ENCODE measurements around the gene CABLES2. TPM values are rescaled to one million over a fixed set of nuclear protein-coding genes. Genes with fewer than 3 reads are reported as not detected.

CABLES2 gene
- total and polyA plus RNA-seq, 9 of the 15 experiments (the other 6 are each of a cell fraction or from before 2014, with no cell fraction given) = 0.46 to 4.2 (median 1.6) TPM

DNA sequence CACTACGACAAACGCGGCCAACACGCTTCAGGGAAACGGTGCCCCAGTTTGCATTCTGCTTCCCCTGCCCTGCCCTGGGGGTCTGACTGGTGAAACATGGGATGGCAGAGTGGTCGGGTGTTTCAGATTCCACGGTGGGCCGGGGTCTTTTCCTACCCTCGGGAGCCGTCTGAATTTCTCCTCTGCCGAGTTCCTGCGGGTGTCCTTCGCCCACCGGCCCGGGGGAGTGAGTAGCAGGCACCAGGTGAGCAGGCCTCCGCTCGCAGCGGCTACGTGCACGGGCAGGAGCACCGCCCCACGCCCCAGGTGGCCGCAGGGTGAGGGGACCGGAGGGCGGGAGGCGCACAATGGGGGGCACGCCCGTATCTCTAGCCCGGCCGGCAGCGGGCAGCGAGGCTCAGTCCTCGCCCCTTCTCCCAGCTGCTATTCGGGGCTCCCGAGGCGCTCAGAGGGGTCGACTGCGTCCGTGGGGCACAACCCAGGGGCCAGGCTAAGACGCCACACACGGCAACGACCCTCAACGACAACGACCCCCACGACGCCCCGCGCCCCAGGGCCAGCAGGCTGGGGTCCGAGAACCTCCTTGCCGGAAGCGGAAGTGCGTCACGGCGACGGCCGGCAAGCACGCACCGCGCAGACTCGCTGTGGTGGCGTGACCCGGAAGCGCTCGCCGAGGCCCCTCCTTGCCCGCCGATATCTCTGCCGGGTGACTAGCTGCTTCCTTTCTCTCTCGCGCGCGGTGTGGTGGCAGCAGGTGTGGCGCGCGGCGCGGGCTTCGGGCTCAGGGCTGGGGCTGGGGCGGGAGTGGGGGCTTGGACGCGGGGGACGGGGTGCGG lies 20.5 kb downstream of the CABLES2 start, which contains the start of gene RPS21 (continued):
- TF ChIP-seq ASH1L (IDR thresholded peaks at IDR 0.05; ENCODE audit: borderline replicate concordance, low read depth, partially characterized antibody) (no peak), ZNF124 (CRISPR knock-in tag; IDR thresholded peaks at IDR 0.05) (no peak), ZNF699 (CRISPR knock-in tag; IDR thresholded peaks at IDR 0.05; ENCODE audit: insufficient replicate concordance) (no peak), PCBP1 (IDR thresholded peaks at IDR 0.05; ENCODE audit: low read depth, low read length, poor library complexity, severe bottlenecking) (peak; percentile 61), PHF20 (IDR thresholded peaks at IDR 0.05; ENCODE audit: partially characterized antibody) (peak; percentile 87), EGR1 (conservative IDR thresholded peaks at IDR 0.05) (no peak), SMARCC2 (IDR thresholded peaks at IDR 0.05; ENCODE audit: low read depth) (no peak), CBX8 (IDR thresholded peaks at IDR 0.05; ENCODE audit: borderline replicate concordance, extremely low read depth, low read depth, low read length, poor library complexity, severe bottlenecking) (no peak), FOXM1 (IDR thresholded peaks at IDR 0.05; ENCODE audit: low read depth) (no peak), FOXM1 (CRISPR knock-in tag; IDR thresholded peaks at IDR 0.05; ENCODE audit: low read depth) (no peak), RBBP5 (IDR thresholded peaks at IDR 0.05; ENCODE audit: borderline replicate concordance, insufficient read depth, low read length, poor library complexity, severe bottlenecking) (peak; percentile 75), CTBP1 (IDR thresholded peaks at IDR 0.05; ENCODE audit: borderline replicate concordance) (peak; percentile 52; the same call in 1 of the 2 replicates), ZNF717 (CRISPR knock-in tag; IDR thresholded peaks at IDR 0.05) (no peak), ZC3H4 (CRISPR knock-in tag; IDR thresholded peaks at IDR 0.05; ENCODE audit: borderline replicate concordance) (no peak; the same call in 1 of the 2 replicates), TAF9B (IDR thresholded peaks at IDR 0.05; ENCODE audit: partially characterized antibody) (peak; percentile 44), CCAR2 (IDR thresholded peaks at IDR 0.05; ENCODE audit: low read depth, low read length) (no peak), ETV1 (tag; conservative IDR thresholded peaks at IDR 0.05; ENCODE audit: low read depth) (no peak; the same call in 1 of the 2 replicates), ZNF347 (CRISPR knock-in tag; IDR thresholded peaks at IDR 0.05; ENCODE audit: low read depth) (no peak), DPF2 (IDR thresholded peaks at IDR 0.05) (no peak)
- TF ChIP-seq, protein P1, sequence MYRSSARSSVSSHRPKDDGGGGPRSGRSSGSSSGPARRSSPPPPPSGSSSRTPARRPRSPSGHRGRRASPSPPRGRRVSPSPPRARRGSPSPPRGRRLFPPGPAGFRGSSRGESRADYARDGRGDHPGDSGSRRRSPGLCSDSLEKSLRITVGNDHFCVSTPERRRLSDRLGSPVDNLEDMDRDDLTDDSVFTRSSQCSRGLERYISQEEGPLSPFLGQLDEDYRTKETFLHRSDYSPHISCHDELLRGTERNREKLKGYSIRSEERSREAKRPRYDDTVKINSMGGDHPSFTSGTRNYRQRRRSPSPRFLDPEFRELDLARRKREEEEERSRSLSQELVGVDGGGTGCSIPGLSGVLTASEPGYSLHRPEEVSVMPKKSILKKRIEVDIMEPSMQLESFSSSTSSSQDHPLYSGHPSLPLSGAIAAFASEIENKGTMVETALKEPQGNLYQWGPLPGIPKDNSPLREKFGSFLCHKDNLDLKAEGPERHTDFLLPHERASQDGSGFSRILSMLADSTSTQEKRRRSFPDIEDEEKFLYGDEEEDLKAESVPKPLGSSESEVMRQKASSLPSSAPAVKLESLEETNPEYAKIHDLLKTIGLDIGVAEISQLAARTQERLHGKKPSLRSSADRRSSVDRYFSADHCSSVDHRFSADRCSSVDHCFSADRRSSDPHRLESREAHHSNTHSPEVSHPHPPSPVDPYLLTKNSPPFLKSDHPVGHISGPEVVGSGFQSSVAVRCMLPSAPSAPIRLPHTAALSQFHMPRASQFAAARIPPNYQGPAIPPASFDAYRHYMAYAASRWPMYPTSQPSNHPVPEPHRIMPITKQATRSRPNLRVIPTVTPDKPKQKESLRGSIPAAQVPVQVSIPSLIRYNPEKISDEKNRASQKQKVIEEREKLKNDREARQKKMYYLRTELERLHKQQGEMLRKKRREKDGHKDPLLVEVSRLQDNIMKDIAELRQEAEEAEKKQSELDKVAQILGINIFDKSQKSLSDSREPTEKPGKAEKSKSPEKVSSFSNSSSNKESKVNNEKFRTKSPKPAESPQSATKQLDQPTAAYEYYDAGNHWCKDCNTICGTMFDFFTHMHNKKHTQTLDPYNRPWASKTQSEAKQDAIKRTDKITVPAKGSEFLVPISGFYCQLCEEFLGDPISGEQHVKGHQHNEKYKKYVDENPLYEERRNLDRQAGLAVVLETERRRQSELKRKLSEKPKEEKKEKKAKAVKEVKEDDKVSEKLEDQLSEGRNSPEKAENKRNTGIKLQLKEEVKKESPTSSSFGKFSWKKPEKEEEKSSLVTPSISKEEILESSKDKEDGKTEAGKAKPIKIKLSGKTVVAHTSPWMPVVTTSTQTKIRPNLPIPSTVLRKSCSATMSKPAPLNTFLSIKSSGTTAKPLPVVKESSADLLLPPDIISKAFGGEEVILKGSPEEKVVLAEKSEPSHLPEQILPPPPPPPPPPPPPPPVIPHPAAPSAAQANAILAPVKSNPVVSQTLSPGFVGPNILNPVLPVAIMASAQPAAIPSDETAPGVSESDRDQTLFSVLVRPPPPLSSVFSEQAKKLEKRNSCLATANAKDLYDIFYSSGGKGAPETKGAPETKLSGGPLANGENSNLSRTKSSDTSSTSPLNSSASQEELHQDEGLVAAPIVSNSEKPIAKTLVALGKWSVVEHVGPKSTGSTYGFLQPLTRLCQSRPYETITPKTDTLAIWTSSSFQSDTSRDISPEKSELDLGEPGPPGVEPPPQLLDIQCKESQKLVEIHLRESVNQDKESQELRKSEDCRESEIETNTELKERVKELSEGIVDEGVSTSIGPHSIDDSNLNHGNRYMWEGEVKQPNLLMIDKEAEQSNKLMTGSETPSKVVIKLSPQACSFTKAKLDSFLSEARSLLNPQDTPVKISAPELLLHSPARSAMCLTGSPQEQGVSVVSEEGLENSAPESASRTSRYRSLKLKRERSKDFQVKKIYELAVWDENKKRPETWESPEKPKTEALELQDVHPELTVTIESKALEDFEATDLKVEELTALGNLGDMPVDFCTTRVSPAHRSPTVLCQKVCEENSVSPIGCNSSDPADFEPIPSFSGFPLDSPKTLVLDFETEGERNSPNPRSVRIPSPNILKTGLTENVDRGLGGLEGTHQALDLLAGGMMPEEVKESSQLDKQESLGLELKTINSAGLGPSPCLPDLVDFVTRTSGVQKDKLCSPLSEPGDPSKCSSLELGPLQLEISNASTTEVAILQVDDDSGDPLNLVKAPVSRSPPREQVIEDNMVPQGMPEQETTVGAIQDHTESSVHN (IDR thresholded peaks at IDR 0.05; ENCODE audit: borderline replicate concordance in 1 of 2, low read depth in 1 of 2) = no peak

All from K562 (cell line).